Measurements from ENCODE around the gene PISD. TPM values are rescaled to one million over a fixed set of nuclear protein-coding genes. Genes with fewer than 3 reads are reported as not detected.

Gene PISD
- total RNA-seq, 1 donor from 2014 or later = 29.6 TPM

DNA sequence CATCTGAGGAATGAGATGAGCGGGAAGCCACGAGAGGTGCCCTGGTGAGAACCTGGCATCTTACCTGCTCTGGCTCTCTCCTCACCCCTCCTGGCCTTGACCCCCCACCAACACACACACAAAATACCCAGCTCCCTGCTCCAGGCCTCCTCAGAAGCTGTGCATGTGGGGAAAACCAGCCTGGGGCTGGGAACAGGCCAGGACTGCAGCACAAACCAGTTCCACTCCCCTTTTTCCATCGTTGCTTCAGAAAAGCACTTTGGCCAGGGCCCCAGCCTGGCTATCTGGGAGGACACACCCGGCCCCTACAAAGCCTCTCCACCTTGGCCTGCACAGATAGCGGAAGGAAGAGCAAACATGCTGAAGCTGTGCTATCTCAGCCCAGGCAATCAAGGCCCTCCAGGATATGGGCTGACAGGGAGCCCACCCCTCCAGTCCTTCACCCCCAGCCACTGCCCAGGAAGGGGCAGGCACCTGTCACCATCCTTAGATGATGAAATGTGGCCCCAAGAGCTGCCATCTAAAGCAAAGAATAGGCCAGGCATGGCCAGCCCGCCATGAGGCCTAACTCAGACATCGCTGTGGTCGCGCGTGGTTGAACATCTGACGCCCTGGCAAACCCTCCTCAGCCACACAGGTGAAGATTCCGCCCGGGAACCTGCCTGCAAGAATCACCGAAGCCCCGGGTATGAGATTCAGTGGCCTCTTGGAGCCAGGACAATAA lies 35.4 kb downstream of the PISD start:
- peak in 1 of 2 donors; percentile 78 for DNase-seq (ENCODE audit: low read depth in 2 of 2)

DNA sequence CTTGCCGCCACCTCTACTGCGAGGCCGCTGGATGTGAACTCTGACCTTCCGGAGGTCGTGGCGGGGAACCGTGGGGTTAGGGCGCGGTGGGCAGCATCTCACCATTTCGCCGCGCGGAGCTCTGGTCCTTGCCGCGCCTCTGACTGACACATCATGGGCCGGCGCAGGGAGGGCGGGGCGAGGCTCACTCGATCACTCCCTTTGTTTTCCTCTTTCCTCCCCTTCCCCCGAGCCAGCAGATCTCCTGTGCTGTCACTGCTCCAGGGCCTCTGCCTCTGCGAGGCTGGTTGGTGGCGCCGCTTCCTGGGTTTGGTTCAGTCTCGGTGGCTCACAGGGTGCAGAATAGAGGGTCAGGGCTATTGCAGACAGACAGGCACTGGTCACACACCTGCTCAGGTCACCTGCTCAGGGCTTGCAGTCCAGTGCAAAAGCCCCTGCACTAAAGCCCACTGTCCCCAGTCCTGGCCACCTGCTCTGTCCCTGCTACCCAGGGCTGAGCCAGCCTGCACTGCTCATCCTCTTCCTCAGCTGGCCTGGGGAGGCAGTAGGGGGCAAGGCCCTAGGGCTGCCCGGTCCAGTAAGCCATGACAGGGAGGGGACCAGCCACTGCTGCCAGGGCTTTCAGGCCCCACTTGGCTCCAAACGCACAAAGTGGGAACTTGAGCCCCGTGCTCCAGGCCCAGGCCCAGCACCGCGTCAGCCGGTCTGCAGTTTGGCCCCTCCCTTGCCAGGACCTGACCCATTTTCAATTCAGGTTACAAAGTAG lies 36.2 kb downstream of the PISD start:
- DNase-seq (ENCODE audit: low read depth in 2 of 2) = peak; percentile 81 to 83

GRCh38 chr22:31625257-31625640 lies 36.8 kb downstream of the PISD start:
- no peak for DNase-seq (ENCODE audit: low read depth in 2 of 2)

DNA sequence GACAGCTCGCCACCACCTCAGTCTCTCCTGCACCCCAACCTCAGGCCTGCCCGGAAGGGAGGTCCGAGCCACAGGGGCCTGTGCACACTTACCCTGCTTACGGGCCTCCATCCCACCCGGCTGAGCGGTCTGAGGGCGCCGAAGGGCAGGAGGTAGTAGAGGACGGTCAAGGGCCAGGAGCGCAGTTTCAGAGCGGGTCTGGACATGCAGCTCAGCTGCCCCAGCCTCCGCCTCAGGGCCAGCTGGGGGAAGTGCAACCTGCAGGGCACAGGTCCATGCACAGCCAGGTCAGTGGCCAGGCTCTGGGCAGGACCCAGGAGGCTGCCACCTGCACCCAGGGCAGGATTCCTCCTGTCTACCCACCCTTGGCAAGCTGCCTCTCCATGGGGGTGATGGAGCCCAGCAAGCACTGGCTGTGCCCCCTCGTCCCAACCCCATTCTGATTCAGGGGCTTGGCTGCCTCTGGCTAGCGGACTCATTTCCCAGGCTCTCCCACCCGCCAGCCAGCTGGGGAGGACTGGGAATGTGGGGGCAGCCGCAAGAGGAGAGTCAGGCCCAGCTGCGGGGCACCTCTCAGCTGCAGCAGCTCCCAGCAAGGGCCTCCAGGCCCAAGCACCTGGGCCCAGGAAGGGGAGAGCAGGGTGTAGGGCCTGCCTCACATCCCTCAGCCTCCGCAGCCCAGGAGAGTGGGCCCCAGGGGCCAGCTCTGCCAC lies 38.3 kb downstream of the PISD start:
- DNase-seq (ENCODE audit: low read depth in 2 of 2) = no peak

GRCh38 chr22:31622980-31623379 lies 39.0 kb downstream of the PISD start:
- DNase-seq (ENCODE audit: low read depth in 2 of 2) = no peak

GRCh38 chr22:31621507-31622124 lies 40.4 kb downstream of the PISD start:
- DNase-seq (ENCODE audit: low read depth in 2 of 2) = peak in 1 of 2 donors; percentile 36

DNA sequence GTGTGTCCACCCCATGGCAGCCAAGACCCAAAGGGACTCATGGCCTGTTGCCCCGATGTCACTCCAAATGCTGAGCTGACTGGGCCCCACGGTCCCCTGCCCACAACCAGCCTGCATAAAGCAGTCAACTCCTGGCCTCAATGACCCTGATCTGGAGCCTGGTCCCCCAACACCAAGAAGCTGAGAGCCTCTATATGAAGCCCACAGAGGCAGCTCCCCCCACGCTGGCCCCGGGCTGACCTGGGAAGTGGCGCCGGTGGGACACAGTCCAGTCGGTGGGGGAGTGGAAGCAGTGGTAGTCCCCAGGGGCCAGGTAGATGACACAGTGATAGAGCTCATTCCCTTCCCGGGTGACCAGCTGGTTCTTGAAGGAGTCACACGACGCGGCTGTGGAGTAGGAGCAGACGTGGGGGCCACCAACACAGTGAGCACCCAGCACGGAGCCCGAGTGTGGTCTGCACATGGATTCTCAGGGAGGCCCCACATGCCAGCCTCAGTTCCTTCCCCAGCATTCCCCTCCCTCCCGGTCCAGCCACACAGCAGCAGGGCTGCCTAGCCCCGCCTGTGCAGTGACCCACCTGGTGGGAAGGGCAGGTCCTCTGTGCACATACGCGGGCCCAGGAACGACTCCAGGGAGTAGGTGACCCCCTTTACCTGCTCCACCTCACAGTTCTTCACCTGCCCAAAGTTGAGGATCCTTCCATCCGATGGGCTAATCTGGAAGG lies 41.1 kb downstream of the PISD start:
- no peak for DNase-seq (ENCODE audit: low read depth in 2 of 2)

GRCh38 chr22:31619611-31620300 lies 42.3 kb downstream of the PISD start:
- no peak for DNase-seq (ENCODE audit: low read depth in 2 of 2)

DNA sequence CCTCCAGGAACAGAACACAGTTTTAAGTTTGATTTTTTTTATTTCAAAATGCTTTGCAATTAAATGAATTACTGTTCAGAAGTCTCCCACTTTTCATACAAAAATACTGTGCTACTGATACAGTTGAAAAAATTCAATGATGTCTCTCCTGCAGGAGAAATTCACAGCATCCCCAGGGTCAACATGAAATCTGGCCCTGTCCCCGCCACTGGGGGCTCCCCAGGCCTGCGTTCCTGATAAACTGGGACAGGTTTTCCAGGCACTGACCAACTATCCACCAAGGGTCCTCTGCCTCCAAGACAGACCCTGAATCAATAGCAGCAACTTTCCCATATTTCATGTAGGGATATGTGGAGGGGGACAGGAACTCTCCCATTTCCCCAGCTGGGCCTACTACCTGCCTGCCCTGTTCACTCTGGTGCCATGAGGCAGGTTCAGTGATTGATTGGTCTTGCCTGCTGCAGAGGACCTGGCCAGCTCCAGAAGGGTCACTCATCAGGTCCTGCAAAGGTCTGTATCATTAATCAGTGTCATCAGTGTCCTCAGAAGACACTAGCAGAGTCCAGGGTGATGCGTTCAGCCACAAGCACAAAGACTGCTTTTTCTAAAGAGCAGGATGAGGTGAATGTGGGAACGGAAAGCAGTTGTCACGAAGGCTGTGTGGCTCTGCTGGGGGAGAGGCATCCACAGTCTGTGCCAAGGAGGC lies 43.4 kb downstream of the PISD start:
- DNase-seq (ENCODE audit: low read depth in 2 of 2) = no peak

DNA sequence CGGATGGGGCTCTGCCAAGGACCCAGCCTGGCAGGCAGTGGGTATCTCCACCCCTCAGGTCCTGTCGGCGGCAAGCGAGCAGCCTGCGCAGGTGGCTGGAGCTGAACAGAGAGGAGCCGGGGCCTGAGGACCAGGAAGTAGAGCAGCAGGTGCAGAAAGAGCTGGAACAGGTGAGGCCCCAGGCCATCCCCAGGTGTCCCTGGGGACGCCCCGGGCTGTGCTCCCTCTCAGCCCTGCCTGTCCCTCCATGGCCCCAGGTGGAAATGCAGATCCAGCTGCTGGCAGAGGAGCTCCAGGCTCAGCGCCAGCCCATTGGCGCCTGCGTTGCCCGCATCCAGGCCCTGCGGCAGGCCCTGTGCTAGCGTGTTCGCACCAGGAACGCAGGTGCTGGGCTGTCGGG lies 44.0 kb downstream of the PISD start:
- no peak for DNase-seq (ENCODE audit: low read depth in 2 of 2)

DNA sequence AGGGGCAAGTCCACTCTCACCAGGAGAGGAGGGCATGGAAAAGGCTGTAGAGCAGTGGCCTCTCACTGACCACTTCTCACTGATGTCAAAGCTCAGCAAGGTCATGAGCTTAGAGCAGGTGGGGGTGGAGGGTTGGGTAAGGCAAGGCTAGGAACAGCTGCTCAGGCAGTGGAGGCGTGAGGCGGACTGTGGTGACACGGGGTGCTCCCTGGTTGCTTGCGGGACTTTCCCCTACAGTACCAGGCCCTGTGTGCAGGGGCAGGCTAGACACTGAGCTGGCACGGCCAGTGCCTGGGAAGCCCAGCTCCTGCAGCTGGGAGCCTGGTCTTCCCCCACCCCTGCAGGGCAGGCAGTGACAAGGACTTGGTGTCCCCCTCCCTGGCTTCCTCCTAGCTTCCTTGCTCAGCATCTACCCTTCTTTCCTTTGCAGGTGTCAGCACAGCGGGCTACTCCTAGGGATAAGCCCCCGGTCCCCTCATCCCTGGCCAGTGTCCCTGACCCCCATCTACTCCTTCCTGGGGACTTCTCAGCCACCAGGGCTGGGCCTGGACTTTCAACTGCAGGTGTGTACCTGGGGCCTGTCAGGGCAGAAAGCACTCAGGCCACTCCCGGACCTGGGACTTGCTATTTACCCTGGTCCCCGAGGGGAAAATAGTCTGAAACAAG lies 45.6 kb downstream of the PISD start:
- no peak for DNase-seq (ENCODE audit: low read depth in 2 of 2)

GRCh38 chr22:31615940-31616314 lies 46.1 kb downstream of the PISD start:
- DNase-seq (ENCODE audit: low read depth in 2 of 2) = no peak

GRCh38 chr22:31615491-31615860 lies 46.5 kb downstream of the PISD start:
- DNase-seq (ENCODE audit: low read depth in 2 of 2) = no peak

- DNase-seq (ENCODE audit: low read depth in 2 of 2) = no peak
These were observed 47.1 kb downstream of the PISD start for GRCh38 chr22:31614781-31615490.

DNA sequence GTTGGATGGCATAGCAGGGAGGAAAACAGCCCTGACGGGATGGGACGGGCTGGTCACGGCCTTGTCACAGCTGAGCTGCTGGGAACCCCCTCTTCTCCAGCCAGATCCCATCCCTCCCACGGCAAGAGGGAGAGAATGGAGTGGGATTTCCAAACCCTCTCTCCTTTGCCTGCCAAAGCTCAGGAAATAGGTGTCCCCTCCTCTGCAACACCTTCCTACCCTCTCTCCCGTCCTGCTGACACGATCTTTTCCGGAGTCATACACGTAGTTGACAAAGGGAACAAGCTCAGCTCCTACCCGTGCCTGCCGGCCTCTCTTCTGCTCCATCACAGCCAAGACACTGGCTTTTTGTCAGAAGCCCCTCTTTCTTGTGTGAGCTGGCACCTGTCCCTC lies 48.1 kb downstream of the PISD start:
- peak in 1 of 2 donors; percentile 52 for DNase-seq (ENCODE audit: low read depth in 2 of 2)

DNA sequence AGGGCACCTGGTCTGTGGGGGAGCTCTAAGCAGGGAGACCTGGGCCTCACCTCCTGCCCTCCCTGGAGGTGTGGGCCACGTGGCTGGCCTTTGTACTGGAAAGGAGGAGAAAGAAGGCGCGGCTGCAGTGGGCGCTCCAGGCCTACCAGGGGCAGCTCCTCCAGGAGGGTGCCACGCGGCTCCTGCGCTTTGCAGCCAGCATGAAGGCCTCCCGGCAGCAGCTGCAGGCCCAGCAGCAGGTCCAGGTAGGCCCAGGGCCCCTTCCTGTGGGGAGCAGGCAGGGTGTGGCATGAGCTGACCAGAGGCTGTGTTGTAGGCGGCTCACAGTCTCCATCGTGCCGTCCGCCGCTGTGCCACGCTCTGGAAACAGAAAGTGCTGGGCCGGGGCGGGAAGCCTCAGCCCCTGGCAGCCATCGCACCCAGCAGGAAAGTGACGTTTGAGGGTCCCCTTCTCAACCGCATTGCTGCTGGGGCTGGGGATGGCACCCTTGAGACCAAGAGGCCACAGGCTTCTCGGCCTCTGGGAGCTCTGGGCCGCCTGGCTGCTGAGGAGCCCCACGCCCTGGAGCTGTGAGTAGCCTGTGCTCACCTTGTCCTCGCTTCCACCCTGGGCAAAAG lies 48.6 kb downstream of the PISD start:
- no peak for DNase-seq (ENCODE audit: low read depth in 2 of 2)

- DNase-seq (ENCODE audit: low read depth in 2 of 2) = no peak
These were observed 49.1 kb downstream of the PISD start for GRCh38 chr22:31612891-31613285.

GRCh38 chr22:31611061-31611760 lies 50.8 kb downstream of the PISD start:
- peak; percentile 51 to 54 for DNase-seq (ENCODE audit: low read depth in 2 of 2)
